HEK293 (cell line): ENCODE results near the gene DRC3.

ENCODE experiments used
- CTCF ChIP-seq: fragments of 450-650 bp; formaldehyde crosslinking; IDR thresholded peaks from 2 replicates; pipeline ENCODE4 v1.5.1; 2016; ENCODE audit warnings: missing biosample characterization, missing genetic modification characterization
- ZBTB49 ChIP-seq: fragments of 450-650 bp; formaldehyde crosslinking; IDR thresholded peaks from 2 replicates; pipeline ENCODE4 v1.5.1; 2016; ENCODE audit warnings: missing biosample characterization, missing genetic modification characterization, low read depth
- ZIC2 ChIP-seq: fragments of 450-650 bp; formaldehyde crosslinking; IDR thresholded peaks from 2 replicates; pipeline ENCODE4 v1.5.1; 2016; ENCODE audit warnings: missing biosample characterization, missing genetic modification characterization
- ZNF670 ChIP-seq: fragments of 450-650 bp; formaldehyde crosslinking; IDR thresholded peaks from 2 replicates; pipeline ENCODE4 v1.5.1; 2016; ENCODE audit warnings: missing biosample characterization, missing genetic modification characterization, low read depth
- ZNF747 ChIP-seq: fragments of 450-650 bp; formaldehyde crosslinking; IDR thresholded peaks from 2 replicates; pipeline ENCODE4 v1.5.1; 2016; ENCODE audit warnings: missing biosample characterization, missing genetic modification characterization
- TF ChIP-seq, protein P1 (sequence below): fragments of 450-650 bp; formaldehyde crosslinking; optimal IDR thresholded peaks from 2 replicates; pipeline ENCODE3; 2016; ENCODE audit warnings: missing biosample characterization, mild to moderate bottlenecking, missing genetic modification characterization

DNA sequence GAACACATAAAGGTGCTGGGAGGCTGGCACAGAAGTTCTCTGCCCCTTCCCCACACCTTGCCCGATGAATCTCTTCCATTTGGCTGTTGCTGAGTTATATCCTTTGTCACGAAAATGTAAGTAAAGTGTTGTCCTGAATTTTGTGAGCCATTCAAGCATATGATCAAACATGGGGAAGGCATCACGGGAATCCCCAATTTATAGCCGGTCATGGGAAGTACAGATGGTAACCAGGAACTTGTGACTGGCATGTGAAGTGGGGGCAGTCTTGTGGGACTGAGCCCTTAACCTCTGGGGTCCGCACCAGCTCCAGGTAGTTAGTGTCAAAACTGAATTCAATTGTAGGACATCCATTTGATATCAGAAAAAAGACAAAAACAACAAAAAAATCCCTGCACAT is 13.7 kb upstream of the DRC3 start:
- TF ChIP-seq ZIC2 (tag by site-specific recombination), result no peak
- no peak for TF ChIP-seq ZNF747 (tag by site-specific recombination)
- TF ChIP-seq CTCF (tag by site-specific recombination), result no peak
- no peak for TF ChIP-seq ZBTB49
- TF ChIP-seq, protein P1, sequence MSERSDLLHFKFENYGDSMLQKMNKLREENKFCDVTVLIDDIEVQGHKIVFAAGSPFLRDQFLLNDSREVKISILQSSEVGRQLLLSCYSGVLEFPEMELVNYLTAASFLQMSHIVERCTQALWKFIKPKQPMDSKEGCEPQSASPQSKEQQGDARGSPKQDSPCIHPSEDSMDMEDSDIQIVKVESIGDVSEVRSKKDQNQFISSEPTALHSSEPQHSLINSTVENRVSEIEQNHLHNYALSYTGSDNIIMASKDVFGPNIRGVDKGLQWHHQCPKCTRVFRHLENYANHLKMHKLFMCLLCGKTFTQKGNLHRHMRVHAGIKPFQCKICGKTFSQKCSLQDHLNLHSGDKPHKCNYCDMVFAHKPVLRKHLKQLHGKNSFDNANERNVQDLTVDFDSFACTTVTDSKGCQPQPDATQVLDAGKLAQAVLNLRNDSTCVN (tag by site-specific recombination), result no peak
- TF ChIP-seq ZNF670, result no peak
